HG03575 (cell line): Measurements from ENCODE around the gene ORM1.

Experiments
- ATAC-seq: cut with Tn5 transposase; IDR thresholded peaks from one replicate; pipeline ENCODE4 v1.9.1; 2021; ENCODE audit not compliant: unreplicated experiment, insufficient number of reproducible peaks, low FRiP score; ENCODE audit errors: extremely low read depth

The ORM1 gene

GRCh38 chr9:114302727-114303126, 20.2 kb upstream of the ORM1 start:
- no peak for ATAC-seq

DNA sequence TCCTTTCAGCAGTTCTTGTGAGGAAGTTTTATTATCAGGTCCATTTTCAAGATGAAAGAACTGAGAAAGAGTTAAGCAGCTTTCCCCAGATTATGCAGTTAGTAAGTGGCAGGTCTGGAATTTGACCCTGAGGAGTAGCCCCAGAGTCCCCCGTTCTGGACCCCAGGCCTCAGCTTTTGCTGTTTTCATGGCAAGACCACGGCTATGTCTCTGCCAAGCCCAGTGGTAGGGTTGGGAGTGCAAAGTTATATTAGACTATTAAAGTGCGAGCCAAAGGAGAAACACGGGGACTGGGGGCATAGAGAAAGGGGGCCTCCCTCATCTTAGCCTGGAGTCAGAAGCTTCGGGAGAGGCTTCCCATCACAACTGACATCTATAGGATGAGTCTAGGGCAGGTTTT, 19.3 kb upstream of the ORM1 start:
- ATAC-seq: no peak

GRCh38 chr9:114303977-114304376, 18.9 kb upstream of the ORM1 start:
- ATAC-seq: no peak

GRCh38 chr9:114304416-114305188, 18.3 kb upstream of the ORM1 start:
- no peak for ATAC-seq

- ATAC-seq: no peak
These were observed 15.0 kb upstream of the ORM1 start for GRCh38 chr9:114307899-114308267.

GRCh38 chr9:114308361-114308950, 14.4 kb upstream of the ORM1 start:
- no peak for ATAC-seq

DNA sequence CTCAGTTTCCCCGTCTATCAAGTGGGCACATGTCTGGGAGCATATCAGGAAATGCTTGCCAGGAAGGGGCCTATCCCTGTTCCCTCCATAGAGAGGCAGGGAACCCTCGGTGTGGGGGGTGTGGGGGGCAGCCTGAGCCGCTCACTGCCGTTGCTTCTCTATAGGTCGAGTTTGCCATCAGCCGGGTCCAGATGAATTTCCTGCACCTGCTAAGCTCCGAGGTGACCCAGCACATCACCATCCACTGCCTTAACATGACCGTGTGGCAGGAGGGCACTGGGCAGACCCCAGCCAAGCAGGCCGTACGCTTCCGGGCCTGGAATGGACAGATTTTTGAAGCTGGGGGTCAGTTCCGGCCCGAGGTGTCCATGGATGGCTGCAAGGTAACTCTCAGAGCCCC, 13.8 kb upstream of the ORM1 start:
- no peak for ATAC-seq

DNA sequence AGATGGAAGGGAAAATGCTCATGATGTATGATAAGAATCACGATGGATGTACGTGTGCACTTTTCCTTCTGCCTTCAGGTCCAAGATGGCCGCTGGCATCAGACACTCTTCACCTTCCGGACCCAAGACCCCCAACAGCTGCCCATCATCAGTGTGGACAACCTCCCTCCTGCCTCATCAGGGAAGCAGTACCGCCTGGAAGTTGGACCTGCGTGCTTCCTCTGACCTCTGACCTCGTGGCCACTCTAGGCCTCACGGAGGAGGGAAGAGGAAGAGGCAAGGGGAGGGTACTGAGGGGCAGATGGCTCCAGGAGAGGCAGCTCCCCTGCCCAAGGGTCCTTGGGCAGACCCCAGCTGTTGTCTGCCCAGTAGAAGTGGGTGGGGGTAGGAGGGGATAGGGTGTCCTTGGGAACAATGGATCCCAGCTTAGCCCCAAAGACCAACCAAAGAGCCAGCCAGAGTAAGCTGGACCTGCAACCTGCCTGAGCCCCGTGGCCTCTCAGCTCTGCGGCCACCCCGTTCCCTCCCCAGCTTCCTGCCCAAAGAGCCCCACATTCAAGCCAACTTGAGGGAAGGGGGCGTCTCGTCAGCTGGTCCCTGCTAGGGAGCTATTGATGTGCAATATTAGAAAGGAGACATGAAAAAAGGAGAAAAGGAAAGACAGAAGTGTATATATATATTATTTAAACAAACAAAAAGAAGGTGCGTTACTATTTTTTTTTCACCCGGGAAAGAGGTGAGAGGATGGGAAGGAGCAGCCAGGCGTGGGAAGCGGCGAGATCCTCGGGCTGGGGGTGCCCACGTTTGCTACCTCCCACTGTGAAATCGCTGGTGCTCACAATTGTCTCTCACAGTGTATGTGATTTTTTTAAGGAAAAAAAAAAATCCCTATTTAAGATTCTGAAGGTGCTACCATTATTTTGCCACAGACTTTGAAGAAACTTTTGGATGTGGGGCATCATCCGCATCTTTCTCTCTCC, 12.1 kb upstream of the ORM1 start:
- ATAC-seq: no peak

DNA sequence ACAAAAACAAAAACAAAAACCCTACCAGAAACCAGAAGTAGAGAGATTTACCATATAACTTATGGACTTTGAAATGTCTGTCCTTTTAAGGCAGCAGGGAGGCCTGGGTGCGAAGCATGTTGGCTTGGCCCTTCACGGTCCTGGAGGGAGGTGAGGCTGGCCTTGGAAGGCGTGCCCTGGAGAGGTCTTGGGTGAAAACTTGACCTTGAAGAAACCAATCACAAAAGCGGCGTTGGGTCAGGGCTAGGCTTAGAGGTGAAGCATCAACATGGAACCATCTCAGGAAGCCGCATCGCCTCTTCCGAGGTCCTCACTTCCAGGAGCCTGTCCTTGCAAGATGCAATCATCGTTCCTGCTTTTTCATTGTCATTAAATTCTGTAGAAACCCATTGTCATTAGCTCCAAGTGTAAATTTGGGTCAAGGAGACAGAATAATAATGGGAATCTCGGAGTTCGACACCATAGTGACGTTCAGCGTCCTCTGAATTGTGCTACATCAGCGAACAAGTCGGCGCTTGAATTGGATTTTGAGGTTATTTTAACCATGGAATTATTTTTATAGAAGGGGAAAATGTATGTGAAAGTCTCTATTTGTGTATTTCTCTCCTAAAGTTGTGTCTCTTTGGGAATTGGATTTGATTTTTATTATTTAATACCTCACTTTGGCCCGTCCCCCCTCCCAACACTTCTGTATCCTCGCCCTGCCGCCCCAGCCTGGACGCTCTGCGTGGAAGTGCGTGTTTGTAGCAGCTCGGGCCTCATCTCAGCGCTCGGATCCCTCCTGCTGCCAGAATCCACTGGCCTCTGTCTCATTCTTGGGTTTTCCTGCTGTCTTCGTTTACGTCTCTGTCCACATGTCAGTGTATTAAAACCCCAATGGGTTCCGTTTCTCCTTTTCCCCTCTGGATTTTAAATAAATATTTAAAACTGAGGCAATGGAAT, 11.1 kb upstream of the ORM1 start:
- no peak for ATAC-seq

DNA sequence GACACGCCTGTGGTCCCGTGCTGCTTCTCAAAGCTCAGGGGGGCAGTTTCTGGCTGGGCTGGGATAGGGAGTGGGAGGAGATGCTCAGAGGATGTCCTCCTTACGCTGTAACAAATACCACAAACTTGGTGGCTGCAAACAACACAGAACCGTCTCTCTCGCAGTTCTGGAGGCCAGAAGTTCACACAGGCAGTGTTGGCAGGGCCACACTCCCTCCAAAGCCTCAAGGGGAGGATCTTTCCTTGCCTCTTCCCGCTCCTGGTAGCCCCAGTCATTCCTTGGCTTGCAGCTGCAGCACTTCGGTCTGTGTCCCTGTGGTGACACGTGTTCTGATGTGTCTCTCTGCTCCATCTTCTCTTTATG, 10.4 kb upstream of the ORM1 start:
- no peak for ATAC-seq

DNA sequence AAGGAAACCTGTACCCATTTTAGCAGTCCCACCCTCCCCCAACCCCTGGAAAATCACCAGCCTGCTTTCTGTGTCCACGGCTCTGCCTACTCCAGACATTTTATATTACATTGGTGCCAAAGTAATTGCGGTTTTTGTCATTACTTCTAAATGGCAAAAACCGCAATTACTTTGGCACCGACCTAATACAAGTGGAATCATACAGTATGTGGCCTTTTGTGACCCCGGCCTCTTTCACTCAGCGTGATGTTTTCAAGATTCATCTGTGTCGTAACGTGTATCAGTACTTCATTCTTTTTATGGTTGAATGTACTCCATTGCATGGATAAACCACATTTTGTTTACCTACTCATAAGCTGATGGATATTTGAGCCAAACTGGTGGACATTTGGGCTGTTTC, 9.7 kb upstream of the ORM1 start:
- no peak for ATAC-seq

DNA sequence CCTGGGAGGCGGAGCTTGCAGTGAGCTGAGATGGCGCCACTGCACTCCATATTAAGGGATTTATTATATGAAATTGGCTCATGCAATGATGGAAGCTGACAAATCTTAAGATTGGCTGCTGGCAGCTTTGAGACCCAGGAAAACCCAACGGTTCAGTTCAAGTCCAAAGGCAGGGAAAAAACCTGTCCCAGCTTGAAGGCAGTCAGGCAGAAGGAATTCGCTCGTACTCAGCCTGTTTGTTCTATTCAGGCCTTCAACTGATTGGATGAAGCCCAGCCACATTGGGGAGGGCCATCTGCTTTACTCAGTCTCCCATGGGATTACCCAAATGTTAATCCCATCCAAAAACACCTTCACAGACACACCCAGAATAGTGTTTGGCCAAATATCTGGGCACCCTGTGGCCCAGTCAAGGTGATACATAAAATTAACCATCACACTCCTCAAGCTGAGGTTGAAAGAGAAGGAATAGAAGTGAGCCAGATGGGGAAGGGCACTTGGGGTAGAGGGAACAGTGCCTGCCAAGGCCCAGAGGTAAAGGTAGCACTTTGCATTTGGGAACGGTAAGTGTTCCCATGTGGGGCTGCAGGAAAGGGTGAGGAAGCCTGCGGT, 8.5 kb upstream of the ORM1 start:
- no peak for ATAC-seq

DNA sequence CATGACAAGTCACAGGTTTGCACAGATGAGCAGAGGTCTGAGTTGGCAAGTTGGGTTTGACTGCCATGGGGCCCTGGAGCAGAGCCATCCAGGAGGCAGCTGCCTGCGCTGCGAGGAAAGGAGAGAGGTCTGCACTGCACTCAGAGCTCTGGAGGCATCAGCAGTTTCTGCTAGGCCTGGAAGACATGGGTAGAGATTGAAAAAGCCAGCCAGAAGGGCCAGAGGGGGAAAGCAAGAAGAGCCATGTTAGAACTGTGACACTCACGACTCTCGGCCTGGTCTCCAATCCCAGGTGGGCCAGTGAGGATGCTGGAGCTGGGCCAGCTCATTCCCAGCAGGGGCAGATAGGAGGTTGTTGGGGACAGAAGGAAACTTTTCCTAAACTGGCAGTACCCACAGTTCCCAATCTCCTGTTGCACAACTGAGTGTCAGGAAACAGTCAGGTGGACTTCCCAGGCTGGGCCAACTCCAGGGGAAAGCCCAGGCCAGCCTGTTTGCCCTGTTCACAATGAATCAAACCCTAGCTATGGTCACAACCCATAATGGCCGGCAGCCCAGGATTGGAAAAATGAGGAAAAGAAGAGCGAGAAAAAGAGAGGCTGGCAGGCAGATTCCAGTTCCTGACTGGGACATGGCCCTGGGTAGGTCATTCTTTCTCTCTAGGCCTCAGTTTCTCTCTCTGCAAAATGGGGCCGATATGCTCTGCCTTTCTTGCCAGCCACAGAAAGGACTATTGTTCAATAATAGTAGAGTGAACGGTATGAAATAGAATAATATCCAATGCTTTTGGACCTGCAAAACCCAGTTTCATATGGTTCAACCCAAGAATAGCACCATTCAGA, 7.8 kb upstream of the ORM1 start:
- no peak for ATAC-seq

GRCh38 chr9:114315723-114316363, 7.1 kb upstream of the ORM1 start:
- ATAC-seq: no peak

DNA sequence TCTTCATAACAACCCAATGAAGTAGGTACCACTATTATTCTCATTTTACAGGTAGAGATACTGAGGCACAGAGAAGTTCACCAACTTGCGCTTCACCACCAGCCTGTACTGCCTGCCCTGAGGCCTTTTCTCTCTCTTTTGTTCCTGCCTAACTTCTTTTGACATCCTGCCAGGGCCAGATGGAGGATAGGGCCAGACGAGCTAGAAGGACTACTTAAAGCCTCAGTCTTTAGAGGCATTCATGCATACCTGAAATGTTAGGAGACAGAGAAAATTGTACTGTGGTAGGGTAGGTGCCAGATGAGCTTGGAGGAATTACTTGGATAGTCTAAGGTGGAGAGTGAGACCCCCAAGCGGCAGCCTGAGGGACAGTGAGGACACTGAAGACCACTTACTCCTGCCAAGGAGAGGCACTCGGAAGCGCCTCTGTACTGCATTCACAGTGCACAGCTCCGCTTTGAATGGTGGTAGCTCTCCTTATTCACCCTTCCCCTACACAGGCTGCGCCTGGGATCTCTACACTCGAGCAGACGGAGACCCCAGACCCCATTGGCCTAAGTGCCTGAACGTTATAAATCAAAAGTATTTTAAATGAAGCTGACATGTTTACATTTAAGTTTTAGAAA, 6.2 kb upstream of the ORM1 start:
- ATAC-seq: no peak

DNA sequence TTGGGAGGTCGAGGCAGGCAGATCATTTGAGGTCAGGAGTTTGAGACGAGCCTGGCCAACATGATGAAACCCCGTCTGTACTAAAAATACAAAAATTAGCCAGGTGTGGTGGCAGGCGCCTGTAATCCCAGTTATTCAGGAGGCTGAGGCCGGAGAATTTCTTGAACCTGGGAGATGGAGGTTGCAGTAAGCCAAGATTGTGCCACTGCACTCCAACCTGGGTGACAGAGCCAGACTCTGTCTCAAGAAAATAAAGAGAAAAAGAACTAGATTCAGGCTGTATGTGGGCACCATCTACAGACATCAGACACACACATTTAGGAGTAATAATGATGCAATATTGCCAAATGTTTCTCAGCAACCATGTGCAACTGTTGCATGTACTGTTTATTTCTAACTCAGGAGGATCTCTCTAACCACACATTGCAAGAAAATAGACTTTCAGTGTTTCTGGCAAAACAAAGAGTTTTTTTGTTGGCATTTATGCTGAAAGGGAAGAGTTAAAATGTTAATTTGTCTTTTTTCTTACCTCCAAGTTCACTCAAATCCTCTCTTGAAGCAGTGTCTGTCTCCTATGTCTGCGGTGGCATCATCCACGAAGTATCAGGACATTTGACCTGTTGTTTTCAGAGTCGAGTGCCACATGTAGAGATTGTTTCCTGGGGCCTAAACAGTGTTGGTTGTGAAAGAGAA, 5.1 kb upstream of the ORM1 start:
- ATAC-seq: no peak
